Fibroblast of the aortic adventitia (primary cell): ENCODE measurements around the gene HIP1. TPM values are rescaled to one million over a fixed set of nuclear protein-coding genes. Genes with fewer than 3 reads are reported as not detected.

Experiments
- DNase-seq: peaks from one replicate; pipeline ENCODE4 v3.0.0-alpha.2; 2010; ENCODE audit warnings: low read depth
- H3K4me3 ChIP-seq: 2 replicates; pipeline ENCODE4 v1.5.1; 2011; ENCODE audit warnings: low read depth, mild to moderate bottlenecking, control low read depth, low read length, moderate library complexity
- total RNA-seq: library from RNA; depleted of rRNA; stranded (reverse); fragments of >200 nt; gene quantifications from 2 replicates; pipeline ENCODE4 v1.2.3, GENCODE V29; 2012; ENCODE audit warnings: low replicate concordance
- TF ChIP-seq, protein P1 (sequence below): IDR thresholded peaks from 2 replicates; pipeline ENCODE4 v1.5.1; 2011; ENCODE audit warnings: mild to moderate bottlenecking, low read length, control low read depth, inconsistent platforms; ENCODE audit not compliant: insufficient read depth

Gene HIP1
- total RNA-seq, 1 donor: 9.3 TPM

DNA sequence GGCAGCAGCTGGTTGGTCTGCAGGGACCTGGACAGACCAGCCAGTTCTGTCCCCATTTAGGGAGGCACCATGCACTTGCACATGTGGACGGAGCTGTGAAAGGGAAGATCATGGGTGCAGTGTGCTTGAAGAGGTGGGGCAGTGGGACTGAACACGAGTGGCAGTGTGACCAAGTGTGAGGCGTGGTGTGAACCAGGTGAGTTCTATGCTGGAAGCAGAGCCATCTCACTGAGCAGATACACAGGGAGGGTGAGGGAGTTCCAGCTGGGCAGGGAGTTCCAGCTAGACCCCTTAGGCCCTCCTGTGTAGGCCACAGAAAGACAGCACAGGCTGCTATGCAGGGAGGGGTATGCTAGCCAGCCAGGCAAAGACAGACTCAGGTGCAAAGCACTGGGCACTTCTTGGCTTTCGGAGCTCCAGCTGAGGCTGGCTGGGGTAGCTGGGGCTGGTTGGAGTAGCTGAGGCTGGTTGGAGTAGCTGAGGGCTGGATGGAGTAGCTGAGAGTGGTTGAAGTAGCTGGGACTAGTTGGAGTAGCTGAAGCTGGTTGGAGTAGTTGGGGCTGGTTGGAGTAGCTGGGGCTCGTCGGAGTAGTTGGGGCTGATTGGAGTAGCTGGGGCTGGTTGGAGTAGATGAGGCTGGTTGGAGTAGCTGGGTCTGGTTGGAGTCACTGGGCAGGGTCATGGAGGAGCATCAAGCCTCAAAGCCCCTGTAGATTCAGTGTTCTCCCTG lies 90.9 kb downstream of the HIP1 start:
- H3K4me3 ChIP-seq: no peak overlapping the region
- TF ChIP-seq, protein P1, sequence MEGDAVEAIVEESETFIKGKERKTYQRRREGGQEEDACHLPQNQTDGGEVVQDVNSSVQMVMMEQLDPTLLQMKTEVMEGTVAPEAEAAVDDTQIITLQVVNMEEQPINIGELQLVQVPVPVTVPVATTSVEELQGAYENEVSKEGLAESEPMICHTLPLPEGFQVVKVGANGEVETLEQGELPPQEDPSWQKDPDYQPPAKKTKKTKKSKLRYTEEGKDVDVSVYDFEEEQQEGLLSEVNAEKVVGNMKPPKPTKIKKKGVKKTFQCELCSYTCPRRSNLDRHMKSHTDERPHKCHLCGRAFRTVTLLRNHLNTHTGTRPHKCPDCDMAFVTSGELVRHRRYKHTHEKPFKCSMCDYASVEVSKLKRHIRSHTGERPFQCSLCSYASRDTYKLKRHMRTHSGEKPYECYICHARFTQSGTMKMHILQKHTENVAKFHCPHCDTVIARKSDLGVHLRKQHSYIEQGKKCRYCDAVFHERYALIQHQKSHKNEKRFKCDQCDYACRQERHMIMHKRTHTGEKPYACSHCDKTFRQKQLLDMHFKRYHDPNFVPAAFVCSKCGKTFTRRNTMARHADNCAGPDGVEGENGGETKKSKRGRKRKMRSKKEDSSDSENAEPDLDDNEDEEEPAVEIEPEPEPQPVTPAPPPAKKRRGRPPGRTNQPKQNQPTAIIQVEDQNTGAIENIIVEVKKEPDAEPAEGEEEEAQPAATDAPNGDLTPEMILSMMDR: no peak
- DNase-seq: no peak

DNA sequence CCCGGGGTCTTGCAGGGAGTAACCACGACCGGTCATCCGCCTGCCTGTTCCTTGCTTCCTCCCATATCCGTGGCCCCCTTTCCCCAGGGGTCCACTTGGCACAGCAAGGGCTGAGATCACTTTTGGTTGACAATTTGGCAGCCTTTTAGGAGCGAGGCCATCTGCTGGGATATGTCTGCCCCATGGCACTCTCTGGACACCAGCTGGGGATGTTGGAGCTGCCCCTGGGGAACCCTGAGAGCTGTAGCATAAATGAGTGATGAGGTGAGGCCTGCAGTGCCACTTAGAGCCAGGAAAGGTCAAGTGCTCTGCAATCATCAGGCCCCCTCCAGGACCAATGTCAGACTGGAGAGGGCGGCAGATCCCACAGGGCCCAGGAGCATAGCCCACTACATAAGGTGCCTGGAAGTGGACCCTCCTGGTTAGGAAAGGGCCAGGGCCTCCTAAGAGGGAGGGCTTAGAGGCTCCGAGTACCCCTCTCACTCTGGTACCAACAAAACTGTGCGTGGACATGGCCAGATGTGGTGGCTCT lies 92.1 kb downstream of the HIP1 start:
- TF ChIP-seq, protein P1: no peak
- no peak for DNase-seq

GRCh38 chr7:75645570-75645969 lies 93.2 kb downstream of the HIP1 start:
- TF ChIP-seq, protein P1: no peak
- no peak for DNase-seq
- H3K4me3 ChIP-seq: no peak overlapping the region

More for the DNA sequence above, 92.1 kb downstream of the HIP1 start:
- no peak overlapping the region for H3K4me3 ChIP-seq

DNA sequence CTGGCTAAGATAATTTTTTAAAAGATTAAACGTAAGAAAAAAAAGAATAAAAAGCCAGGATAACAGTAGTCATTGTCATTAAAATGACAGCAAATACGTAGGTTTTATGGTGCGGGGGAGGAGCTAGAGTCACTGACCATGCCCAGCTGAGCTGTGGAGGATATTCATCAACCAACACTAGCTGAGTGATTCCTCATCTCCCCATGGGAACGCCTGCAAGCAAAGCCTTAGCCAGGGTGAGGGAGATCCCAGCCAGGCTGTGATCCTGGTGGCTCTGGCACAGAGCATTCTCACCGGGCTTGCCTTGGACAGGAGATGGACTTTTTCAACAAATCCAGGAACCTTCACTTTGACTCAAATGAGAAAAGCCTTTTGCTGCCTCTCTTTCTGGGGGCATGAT lies 94.2 kb downstream of the HIP1 start:
- no peak for DNase-seq
- TF ChIP-seq, protein P1: no peak
- H3K4me3 ChIP-seq: no peak overlapping the region

DNA sequence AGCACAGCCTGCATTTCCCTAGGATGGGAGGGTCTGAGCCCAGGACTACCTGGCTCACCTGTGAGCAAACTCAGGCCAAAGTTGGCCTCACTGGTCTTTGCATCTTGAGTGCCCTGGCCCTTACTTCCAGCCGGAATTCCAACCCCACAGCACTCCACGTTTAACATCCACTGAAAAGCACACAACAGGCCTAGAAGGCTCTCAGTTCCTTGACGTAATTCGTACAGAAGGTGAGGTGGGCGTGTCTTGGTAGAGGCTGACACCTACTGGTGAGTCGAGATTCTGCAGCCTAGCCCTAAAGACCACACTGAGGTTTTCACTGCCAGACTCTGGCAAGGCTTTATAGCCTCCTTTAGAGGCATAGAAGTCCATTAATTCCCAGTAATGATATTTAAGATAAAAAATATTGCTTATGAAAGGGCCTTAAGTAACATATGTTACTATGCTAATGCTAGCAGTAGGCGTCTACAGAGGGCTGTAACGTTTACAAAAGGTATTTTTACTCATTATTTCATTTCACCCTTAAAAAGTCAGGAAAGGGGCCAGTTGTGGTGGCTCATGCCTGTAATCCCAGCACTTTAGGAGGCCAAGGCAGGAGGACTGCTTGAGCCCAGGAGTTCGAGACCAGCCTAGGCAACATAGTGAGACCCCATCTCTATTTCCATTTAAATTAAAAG lies 95.8 kb downstream of the HIP1 start:
- H3K4me3 ChIP-seq: no peak overlapping the region
- TF ChIP-seq, protein P1: peak; percentile 62
- DNase-seq: peak; percentile 64

DNA sequence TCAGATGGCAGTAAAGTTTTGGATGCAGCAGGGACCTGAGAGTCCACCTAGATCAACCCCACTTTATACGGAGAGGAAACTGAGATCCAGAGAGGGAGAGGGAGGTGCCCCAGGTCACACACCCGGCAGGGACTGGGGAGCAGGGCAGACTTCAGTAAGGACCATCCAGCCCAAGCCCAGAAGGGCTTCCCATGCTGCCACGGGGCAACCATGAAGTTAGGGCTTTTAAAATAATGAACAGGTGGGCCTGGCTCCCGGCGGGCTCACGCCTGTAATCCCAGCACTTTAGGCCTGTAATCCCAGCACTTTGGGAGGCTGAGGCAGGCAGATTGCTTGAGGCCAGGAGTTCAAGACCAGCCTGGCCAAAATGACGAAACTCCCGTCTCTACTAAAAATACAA lies 98.5 kb downstream of the HIP1 start:
- TF ChIP-seq, protein P1: no peak
- no peak overlapping the region for H3K4me3 ChIP-seq
- DNase-seq: no peak
